GM18520 (cell line): Measurements from ENCODE around the gene APBB1.

Source experiments
- ATAC-seq: cut with Tn5 transposase; IDR thresholded peaks from one replicate; pipeline ENCODE4 v1.9.1; 2021; ENCODE audit not compliant: unreplicated experiment

APBB1 gene

DNA sequence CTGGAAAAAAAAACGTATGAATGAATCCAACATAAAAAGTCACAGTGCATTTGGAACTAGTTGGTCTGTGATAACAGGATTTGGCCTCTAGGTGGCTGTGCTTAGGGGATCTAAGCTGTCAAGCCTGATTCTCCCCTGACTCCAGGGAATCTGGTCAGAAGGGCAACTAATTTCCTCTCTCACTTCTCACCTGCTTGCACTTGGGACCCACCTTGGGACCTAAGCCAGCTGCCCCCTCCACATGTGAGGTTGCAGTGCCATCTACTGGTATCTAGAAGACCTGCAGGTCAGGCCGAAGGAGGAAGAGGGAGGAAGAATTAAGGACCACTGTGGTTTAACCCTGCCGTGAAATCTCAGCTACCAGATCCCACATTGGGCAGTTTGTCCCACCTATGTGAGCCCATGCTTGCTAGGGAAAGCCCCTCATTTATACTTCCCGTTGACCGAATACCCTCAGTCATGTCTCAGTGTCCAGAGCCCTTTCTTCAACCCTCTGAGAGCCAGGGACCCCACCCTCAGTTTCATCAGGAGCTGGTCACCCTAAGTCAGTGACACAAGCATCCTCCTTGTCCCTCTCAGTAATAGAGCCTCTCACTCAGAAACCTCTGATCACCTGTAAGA lies 65.4 kb downstream of the APBB1 start:
- ATAC-seq = peak; percentile 67

DNA sequence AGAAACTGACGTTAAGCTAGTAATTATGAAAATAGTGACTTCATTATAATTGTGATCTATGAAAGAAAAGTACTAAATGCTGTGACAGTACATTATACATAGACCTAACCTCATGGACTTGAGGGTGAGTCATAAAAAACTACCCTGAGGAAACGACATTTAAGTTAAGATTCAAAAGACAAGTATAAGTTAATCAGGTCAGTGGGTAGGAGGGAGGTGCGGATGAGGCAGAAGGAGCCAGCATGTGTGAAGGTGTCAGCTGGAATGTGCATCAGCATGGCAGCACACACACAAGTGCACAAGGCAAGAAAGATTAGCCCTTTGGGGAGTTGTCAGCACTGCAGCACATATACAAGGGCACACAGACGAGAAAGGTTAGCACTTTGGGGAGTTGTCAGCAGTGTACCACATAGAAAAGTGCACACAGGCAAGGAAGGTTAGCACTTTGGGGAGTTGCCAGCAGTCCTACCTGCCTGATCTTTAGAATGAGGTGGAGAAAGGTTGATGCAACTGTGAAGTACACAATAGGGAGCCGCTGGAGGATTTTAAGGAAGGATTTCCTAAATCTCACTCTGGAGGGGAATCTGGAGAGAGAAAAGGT lies 67.0 kb downstream of the APBB1 start:
- no peak for ATAC-seq

DNA sequence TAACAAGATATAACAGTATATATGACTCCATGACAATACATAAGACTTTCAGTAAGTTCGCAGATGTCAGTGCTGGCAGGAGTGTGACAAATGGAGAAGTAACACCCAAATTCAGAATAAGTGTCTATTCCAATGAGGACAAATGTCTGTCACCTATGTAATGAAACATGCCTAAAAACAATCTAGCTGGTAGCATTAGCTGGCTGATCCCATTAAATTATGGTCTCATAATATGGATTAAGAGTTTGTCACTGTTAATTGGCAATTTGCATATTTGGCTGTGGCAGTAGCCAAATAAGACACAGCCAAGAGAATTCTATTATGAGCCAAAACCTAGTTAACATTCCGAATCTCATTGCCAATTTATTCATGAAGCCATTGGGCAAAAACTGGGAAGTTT lies 68.4 kb downstream of the APBB1 start:
- ATAC-seq = no peak

DNA sequence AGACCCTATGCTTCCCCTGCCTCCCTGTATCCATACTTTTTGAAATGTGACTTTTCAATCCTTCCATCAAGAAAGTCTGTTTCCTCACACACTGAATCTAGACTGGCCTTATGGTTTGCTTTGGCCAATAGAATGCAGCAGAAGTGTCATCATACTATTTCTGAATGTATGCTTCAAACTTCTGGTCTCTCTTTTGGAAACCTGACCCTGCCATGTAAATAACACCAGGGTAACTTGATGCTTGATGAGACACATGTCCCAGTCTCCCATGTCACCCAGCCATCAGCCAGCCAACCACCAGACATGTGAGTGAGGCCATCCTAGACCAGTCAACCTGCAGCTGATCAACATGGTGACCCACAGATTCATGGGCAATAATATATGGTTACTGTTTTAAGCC lies 68.9 kb downstream of the APBB1 start:
- no peak for ATAC-seq

DNA sequence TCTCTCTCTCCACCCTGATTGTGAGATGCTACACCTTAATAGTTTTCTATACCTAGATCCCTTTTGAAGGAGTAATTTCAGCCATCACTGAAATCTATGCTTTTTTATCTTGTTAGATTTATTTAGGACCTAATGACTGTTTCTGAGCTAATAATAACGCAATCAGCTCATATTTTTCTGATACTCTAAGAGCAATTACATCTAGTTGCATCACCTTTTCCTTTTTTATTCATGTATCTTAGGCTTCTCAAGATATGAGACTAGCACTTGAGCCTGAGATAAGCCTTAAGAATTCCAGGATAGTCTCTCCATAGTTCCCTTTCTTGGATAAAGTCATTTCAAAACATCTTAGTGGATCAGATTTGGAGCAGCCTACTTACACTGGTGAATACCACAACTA lies 73.5 kb downstream of the APBB1 start:
- no peak for ATAC-seq
